ENCODE measurements around the gene SRMS.
"Not testable (repeated sequence)": the region's sequence is repeated elsewhere in the genome, so short reads cannot be mapped to it uniquely, and the experiment has no call there.

Gene SRMS

GRCh38 chr20:63519668-63520503 lies 27.7 kb downstream of the SRMS start:
- DNase-seq, result peak; percentile 64

GRCh38 chr20:63518946-63519667 lies 28.4 kb downstream of the SRMS start:
- DNase-seq, result no peak

DNA sequence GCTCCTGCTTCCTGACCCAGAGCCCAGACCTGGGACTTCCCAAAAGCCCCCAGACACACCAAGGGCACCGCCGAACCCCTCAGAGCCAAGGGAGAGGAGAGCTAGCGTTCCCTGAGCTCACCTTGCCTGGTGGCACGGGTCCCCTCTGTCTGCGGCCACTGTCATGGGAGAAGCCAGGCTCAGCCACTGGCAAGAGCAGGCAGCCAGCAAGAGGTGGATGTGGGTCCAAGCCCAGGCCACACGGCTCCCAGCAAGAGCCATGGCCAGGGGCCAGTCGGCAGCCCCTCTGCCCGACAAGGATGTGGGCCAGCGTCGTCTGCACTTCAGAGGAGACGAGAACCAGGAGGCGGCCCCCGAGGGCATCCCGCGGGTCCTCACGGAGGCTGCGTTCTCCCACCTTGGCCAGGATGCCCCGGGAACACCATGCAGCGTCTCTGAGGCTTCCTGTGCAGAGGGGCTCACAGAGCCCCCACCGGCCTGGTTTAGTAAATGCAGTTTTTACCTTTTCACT lies 29.1 kb downstream of the SRMS start:
- DNase-seq, result no peak

DNA sequence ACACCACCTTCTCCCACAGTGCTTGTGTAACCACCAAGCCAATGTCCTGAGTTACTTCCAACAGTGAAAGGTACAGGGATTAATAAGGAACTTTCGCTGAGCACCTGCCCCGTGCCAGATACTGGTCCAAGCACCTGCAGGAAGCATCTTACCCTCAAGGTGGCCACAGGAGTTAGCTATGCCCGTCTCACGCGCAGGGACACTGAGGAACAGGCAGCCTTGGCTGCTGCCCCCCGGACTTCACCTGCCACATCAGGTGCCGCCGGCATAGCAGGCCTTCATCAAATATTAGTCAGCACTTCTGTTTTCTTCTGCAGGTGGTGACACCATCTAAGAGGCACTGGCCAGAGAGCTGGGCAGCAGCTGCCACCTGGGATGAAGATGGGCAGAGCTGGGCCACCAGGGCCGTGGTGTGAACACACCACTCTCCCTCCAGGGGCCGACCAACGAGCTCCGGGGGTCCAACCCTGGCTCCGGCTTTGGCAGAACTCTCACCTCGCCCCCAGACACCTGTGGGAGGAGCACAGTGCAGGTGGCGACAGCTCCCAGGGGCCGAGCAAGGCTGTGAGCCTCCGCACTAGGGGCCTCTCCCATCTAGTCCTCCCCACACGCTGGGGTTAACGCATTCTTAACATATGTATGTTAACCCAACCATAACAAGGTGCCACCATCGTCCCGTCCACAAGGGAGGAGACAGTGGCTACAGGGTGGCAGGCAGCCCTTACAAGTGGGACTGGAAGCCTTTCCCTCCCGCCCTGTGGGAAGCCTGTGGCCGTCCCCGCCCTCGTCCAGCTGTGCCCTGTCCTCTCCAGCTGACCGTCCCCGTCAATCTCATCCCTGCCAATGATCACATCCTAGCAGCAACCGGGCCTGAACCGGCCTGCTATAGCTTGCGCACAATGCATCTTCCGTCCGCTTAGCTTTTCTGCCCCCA lies 29.9 kb downstream of the SRMS start:
- no peak for DNase-seq

GRCh38 chr20:63514520-63514919 lies 33.0 kb downstream of the SRMS start:
- DNase-seq, result not testable (repeated sequence)

- DNase-seq, result no peak
Observed at GRCh38 chr20:63513207-63513606, 34.3 kb downstream of the SRMS start.

GRCh38 chr20:63509088-63509564 lies 38.4 kb downstream of the SRMS start:
- no peak for DNase-seq

- no peak for DNase-seq
Observed at GRCh38 chr20:63508072-63508768, 39.3 kb downstream of the SRMS start.

DNA sequence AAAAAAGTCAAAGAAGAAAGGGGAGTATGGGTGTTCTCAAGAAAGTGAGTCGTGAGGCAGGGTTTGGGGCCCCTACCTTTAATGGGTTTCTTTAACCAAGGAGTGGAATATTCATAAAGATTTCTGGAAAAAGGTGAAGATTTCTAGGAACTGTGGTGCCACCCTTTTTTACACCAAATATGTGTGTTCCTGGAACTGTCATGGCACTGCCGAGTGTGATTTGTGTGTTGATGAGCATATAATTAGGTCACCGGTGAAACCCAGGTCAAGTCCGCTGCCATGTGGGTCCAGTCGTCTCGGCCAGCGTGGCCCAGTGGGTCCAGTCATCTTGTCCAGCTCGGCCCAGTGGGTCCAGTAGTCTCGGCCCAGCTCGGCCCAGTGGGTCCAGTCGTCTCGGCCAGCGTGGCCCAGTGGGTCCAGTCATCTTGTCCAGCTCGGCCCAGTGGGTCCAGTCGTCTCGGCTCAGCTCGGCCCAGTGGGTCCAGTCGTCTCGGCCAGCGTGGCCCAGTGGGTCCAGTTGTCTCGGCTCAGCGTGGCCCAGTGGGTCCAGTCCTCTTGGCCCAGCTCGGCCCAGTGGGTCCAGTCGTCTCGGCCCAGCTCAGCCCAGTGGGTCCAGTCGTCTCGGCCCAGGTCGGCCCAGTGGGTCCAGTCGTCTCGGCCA lies 40.3 kb downstream of the SRMS start:
- no peak for DNase-seq

GRCh38 chr20:63505723-63506122 lies 41.8 kb downstream of the SRMS start:
- DNase-seq, result no peak

- DNase-seq, result no peak
Observed at GRCh38 chr20:63505281-63505680, 42.3 kb downstream of the SRMS start.

DNA sequence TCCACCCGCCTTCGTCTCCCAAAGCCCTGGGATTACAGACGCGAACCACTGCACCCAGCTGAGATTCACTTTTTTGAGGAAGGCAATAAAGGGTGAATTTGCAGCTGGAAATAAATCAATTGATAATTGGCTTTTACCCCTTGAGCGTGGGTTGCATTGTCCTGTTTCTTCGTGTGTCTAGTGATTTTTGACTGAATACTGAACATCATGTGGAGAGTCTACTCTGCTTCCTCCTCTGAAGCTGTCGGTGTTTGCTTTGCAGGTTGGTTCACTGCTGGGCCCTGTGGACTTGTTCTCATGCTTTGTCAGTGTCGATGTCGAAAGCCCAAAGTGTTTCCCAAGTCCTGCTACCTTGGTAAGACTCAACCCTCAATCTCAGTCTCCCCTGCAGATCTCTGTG lies 42.9 kb downstream of the SRMS start:
- no peak for DNase-seq

DNA sequence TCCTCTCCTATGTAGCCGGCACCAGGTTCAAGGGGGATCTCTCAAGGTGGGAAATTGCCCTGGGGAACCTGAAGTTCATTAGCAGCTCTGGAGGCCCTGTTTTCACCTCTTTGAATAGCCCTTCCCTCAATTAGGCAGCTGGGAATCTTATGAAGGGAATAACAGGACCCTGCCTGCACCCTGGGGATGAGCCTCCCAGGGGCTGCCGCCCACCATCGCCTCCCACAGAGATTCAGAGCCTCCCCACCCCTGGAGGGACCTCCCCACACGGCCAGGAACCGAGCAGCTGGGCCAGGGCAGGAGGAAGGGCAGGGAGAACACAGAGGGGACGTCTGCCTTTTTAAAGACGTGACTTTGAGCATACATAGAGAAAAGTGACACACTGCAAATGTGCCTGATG lies 44.0 kb downstream of the SRMS start:
- no peak for DNase-seq

GRCh38 chr20:63502671-63503172 lies 44.8 kb downstream of the SRMS start:
- no peak for DNase-seq

DNA sequence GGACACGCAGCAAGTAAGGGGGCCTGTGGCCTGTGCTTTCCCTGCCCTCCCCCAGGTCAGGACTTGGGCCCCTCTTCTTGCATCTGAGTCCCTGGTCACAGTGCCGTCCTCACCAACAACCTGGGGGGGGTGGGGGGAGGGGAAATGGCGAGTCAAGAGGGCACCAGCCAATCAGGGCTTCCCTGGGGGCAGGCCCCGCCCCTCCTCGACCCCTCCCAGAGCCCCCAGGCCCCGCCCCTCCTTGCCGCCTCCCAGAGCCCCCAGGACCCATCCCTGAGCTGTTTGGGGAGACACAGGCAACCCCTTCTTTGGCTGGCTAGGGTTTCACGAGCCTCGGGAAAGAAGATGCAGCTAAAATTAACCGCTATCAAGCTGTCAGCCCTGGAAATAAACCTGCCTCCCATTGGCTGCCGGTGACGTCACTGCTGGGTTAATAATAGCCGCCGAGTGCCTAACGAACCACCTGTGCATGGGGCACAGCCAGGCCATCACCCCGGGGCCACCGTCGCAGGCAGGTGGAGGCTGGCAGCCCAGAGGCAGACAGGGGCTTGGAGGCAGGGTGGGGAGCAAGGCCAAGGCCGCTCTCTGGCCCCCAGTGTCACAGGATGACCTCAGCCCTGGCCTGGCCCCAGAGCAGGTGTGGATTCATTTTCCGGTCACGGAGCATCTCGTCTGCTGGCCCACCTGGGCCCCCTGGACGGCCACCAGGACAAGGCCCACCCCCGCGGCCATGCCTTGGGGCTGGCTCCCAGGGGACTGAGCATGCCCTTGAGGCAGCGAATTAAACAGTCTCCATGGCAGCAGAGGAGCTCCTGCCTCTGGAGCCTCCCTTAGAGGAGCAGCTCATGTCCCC lies 45.5 kb downstream of the SRMS start:
- no peak for DNase-seq

GRCh38 chr20:63500902-63501817 lies 46.4 kb downstream of the SRMS start:
- no peak for DNase-seq

DNA sequence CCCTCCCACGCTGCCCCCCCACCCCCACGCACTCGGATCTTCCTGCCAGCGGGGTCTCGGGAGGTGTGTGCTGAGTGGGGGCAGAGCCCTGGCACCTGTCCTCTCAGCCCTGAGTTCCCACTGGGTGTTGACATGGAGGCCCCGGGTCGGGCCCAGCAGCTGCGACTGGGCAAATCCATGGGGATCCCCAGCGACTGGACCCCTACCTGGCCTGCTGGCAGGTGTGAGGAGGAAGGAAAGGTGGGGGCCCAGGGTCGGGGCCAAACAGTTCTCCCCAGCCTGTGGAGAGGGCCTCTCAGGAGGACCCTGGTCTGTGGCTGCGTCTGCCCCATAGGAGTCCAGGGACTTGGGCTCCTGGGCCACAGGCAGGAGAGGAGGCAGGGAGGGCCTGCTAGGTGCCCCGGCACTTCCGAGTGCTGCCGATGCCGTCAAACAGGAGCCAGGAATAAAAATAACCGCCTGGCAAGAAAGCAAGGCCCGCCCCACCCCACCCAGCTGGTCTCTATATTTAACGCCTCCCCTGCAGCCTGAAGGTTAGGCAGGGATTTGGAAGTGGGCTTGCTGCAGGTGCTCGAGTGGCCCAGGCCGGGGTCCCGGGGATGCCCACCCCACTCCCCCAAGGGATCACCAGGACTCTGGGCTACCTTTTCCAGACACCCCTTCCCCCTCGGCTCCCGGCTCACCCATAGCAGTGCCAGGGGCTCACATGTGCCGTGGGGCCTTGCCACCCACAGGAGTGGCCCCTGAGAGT lies 47.2 kb downstream of the SRMS start:
- DNase-seq, result no peak

DNA sequence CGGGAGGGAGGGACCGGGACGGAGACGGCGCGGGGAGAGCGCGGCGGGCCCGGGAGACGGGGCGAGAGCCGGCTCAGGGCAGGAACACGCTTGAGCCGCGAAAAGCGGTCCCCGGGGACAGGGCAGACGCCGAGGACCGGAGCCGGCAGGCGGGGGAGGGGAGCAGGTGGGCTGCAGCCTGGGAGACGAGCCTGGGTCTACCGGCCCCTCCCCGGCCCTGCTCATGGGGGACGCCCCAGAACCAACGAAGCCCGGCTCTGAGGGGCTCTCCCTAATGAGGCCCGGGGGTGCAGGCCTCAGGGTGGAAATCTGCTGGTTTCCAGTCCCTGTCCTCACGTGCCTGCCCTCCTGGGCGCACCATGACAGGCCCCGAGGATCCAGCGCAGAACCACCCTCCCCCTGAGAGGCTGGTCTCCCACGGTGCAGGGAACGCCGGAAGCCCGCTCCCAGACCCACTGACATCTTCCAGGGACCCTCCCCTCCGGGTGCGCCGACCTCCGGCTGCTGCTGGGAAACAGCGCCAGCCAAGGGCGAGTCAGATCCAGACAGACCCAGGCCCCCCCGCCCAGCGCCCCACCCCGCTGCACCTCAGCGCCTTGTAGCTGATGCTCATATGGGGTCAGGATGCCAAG lies 48.1 kb downstream of the SRMS start:
- DNase-seq, result no peak

Data from CD4-positive, alpha-beta T cell treated with Interleukin-4 for 4 hours (primary cell).